ENCODE data around the gene ACSM6.

Gene ACSM6

GRCh38 chr10:95275726-95276366 is 81.8 kb downstream of the ACSM6 start:
- DNase-seq: no peak

GRCh38 chr10:95276367-95277200 is 82.5 kb downstream of the ACSM6 start:
- DNase-seq: no peak

GRCh38 chr10:95277201-95277570 is 83.1 kb downstream of the ACSM6 start:
- DNase-seq: no peak

- no peak for DNase-seq
Measured at GRCh38 chr10:95277614-95278013, 83.6 kb downstream of the ACSM6 start.
